IMR-90 (cell line): ENCODE data around the gene DDX27. TPM values are rescaled to one million over a fixed set of nuclear protein-coding genes. Genes with fewer than 3 reads are reported as not detected.
A peak's percentile ranks its signal among the peaks of the same experiment; 100 is the strongest.

Experiments used
- ATAC-seq: fragments of 200-7000 bp; cut with Tn5 transposase; 2 replicates; pipeline ENCODE4 v1.9.1; 2020; ENCODE audit warnings: low read depth, mild to moderate bottlenecking, moderate library complexity
- BruUV-seq: library from RNA; stranded (reverse); fragments of 400-500 nt; replicated peaks from 2 replicates; lab custom pipeline; 2021; lab: Mats Ljungman, UMichigan
- CTCF ChIA-PET: fragments of 300-600 bp; formaldehyde crosslinking; extraction: SDS; loops from one replicate; lab custom pipeline; 2021; ENCODE audit warnings: antibody characterized with exemption; lab: Yijun Ruan, JAX
- POLR2A ChIA-PET: fragments of 300-600 bp; sonication (Branson Sonifier 250); formaldehyde crosslinking; loops from one replicate; lab custom pipeline; 2022; ENCODE audit warnings: antibody characterized with exemption; ENCODE audit not compliant: unreplicated experiment; lab: Charles Lee
- DNase-seq: peaks from one replicate; pipeline ENCODE4 v3.0.0; 2013
- H2AFZ ChIP-seq: replicated peaks from 2 replicates; pipeline ENCODE3; 2013; ENCODE audit warnings: low read length, mild to moderate bottlenecking; ENCODE audit not compliant: poor library complexity
- H2AK5ac ChIP-seq: 2 replicates; pipeline ENCODE4 v1.6.1; 2013; ENCODE audit warnings: low read depth, low read length, inconsistent platforms
- H2AK9ac ChIP-seq: replicated peaks from 2 replicates; pipeline ENCODE3; 2013; ENCODE audit warnings: mild to moderate bottlenecking, low read depth, low read length, moderate library complexity; ENCODE audit not compliant: poor library complexity
- H2BK120ac ChIP-seq: 2 replicates; pipeline ENCODE4 v1.6.1; 2013; ENCODE audit warnings: low read depth, low read length, inconsistent platforms
- H2BK15ac ChIP-seq: 3 replicates; pipeline ENCODE4 v1.6.1; 2013; ENCODE audit warnings: low read depth, low read length, inconsistent platforms
- H2BK20ac ChIP-seq: 2 replicates; pipeline ENCODE4 v1.6.1; 2013; ENCODE audit warnings: low read depth, mild to moderate bottlenecking, inconsistent platforms, low read length, moderate library complexity
- H2BK5ac ChIP-seq: 2 replicates; pipeline ENCODE4 v1.6.1; 2013; ENCODE audit warnings: mild to moderate bottlenecking, low read depth, low read length, inconsistent platforms; ENCODE audit not compliant: poor library complexity, severe bottlenecking
- H3K14ac ChIP-seq: replicated peaks from 2 replicates; pipeline ENCODE4 v1.6.1; 2013; ENCODE audit warnings: low read depth, low read length, inconsistent platforms
- H3K18ac ChIP-seq: 2 replicates; pipeline ENCODE4 v1.6.1; 2013; ENCODE audit warnings: low read depth, low read length, control low read depth
- H3K23ac ChIP-seq: 2 replicates; pipeline ENCODE4 v1.6.1; 2013; ENCODE audit warnings: low read depth, low read length, inconsistent platforms
- H3K27ac ChIP-seq: 2 replicates; pipeline ENCODE4 v1.5.1; 2013; ENCODE audit warnings: mild to moderate bottlenecking, control low read depth, low read length; ENCODE audit not compliant: insufficient read depth
- H3K27me3 ChIP-seq: 2 replicates; pipeline ENCODE4 v1.6.1; 2013; ENCODE audit warnings: low read length; ENCODE audit not compliant: control insufficient read depth, insufficient read depth
- H3K36me3 ChIP-seq: 2 replicates; pipeline ENCODE4 v1.6.1; 2013; ENCODE audit warnings: low read length, mixed read lengths; ENCODE audit not compliant: control insufficient read depth, insufficient read depth
- H3K4ac ChIP-seq: 2 replicates; pipeline ENCODE4 v1.6.1; 2013; ENCODE audit warnings: low read depth, low read length, inconsistent platforms
- H3K4me1 ChIP-seq: 2 replicates; pipeline ENCODE4 v1.6.1; 2013; ENCODE audit warnings: low read length, mixed read lengths; ENCODE audit not compliant: control insufficient read depth, insufficient read depth
- H3K4me2 ChIP-seq: 2 replicates; pipeline ENCODE4 v1.6.1; 2013; ENCODE audit warnings: low read depth, mild to moderate bottlenecking, control low read depth, low read length, moderate library complexity
- H3K4me3 ChIP-seq: 2 replicates; pipeline ENCODE4 v1.5.1; 2013; ENCODE audit warnings: low read depth, mild to moderate bottlenecking, control low read depth, low read length, moderate library complexity; ENCODE audit not compliant: insufficient read depth
- H3K56ac ChIP-seq: 2 replicates; pipeline ENCODE4 v1.6.1; 2013; ENCODE audit warnings: low read length, inconsistent platforms; ENCODE audit not compliant: insufficient read depth; ENCODE audit errors: extremely low read depth
- H3K79me1 ChIP-seq, 2 experiments: 2 replicates each; pipeline ENCODE4 v1.6.1; 2013; ENCODE audit warnings: low read length in 2 of 2, inconsistent platforms in 1 of 2, low read depth in 1 of 2
- H3K9ac ChIP-seq: 2 replicates; pipeline ENCODE4 v1.6.1; 2013; ENCODE audit warnings: low read depth, low read length, control low read depth
- H3K9me1 ChIP-seq: 2 replicates; pipeline ENCODE4 v1.6.1; 2013; ENCODE audit warnings: low read length, inconsistent platforms; ENCODE audit not compliant: insufficient read depth
- H3K9me3 ChIP-seq: 2 replicates; pipeline ENCODE4 v1.6.1; 2013; ENCODE audit warnings: low read length; ENCODE audit not compliant: control insufficient read depth, insufficient read depth
- H4K20me1 ChIP-seq: 2 replicates; pipeline ENCODE4 v1.6.1; 2013; ENCODE audit warnings: low read length, inconsistent platforms; ENCODE audit not compliant: insufficient read depth
- H4K5ac ChIP-seq: 2 replicates; pipeline ENCODE4 v1.6.1; 2013; ENCODE audit warnings: mild to moderate bottlenecking, low read depth, low read length, control low read depth
- H4K8ac ChIP-seq, 2 experiments: 2 replicates each; pipeline ENCODE4 v1.6.1; 2013; ENCODE audit warnings: low read depth in 2 of 2, low read length in 2 of 2, control low read depth in 1 of 2, inconsistent platforms in 1 of 2
- H4K91ac ChIP-seq: 2 replicates; pipeline ENCODE4 v1.6.1; 2013; ENCODE audit warnings: low read depth, low read length, inconsistent platforms; ENCODE audit not compliant: insufficient read depth
- MAFK ChIP-seq: IDR thresholded peaks from 2 replicates; pipeline ENCODE4 v1.6.1; 2012; ENCODE audit warnings: low read depth, low read length, improper control_type of control experiment
- POLR2A ChIP-seq: IDR thresholded peaks from 2 replicates; pipeline ENCODE4 v1.6.1; 2012; ENCODE audit warnings: mild to moderate bottlenecking, low read depth, low read length
- WGBS, 2 experiments: methylation state at CpG; one replicate each; pipeline versions ENCODE4 v1.1.5 to v1.1.7; 2013; ENCODE audit warnings: missing lambda C conversion rate in 2 of 2; ENCODE audit not compliant: insufficient read length in 1 of 2; ENCODE audit errors: extremely low coverage in 2 of 2; 5-methylcytosine and 5-hydroxymethylcytosine counted together
- dilution Hi-C: fragments of 300-500 bp; cut with HindIII; formaldehyde crosslinking; loops from one replicate; pipeline ENCODE4 v1.14.3; 2018; ENCODE audit warnings: low sequenced_read_pairs; ENCODE audit not compliant: unreplicated experiment
- in situ Hi-C: fragments of 300-500 bp; cut with MboI; formaldehyde crosslinking; loops from 3 replicates; pipeline ENCODE4 v1.14.3; 2019; ENCODE audit warnings: low sequenced_read_pairs, inconsistent platforms, mixed read lengths
- intact Hi-C: fragments of 100-400 bp; cut with micrococcal nuclease; formaldehyde crosslinking; loops from 2 replicates; pipeline ENCODE4 v1.10.0; 2022
- polyA plus RNA-seq, 3 experiments: library from polyadenylated mRNA; depleted of rRNA; stranded (reverse); fragments of >200 nt; gene quantifications; 2 replicates each; pipeline ENCODE4 v1.2.3, GENCODE V29; 2012; ENCODE audit warnings: low replicate concordance in 1 of 3
- total RNA-seq: library from RNA; depleted of rRNA; stranded (reverse); fragments of >200 nt; gene quantifications from 2 replicates; pipeline ENCODE4 v1.2.3, GENCODE V29; 2012

The DDX27 gene
- total and polyA plus RNA-seq, 2 of the 4 experiments (the other 2 are of a cell fraction) = 33.2 to 36.7 TPM

DNA sequence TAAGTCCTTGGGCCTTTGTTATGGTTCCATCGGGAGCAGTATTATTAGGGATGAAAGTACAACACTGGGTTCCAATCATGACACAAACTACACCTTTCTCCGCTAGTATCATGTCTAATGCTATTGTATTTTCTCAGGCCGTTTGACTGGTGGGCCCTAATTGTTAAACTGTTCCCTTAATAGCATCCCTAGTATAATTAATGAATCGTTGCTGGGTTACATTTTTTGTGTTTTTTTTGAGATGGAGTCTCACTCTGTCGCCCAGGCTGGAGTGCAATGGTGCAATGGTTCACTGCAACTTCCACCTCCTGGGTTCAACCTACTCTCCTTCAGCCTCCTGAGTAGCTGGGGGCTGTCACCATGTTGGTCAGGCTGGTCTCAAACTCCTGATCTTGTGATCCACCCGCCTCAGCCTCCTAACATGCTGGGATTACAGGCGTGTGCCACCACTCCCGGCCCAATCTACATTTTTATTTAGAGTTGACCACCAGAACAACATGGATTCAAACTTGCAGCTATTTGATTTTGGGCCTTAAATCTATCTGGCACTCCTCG lies 62.8 kb downstream of the DDX27 start:
- Histone ChIP-seq H3K23ac (no peak overlapping the region), H4K91ac (no peak overlapping the region), H3K27ac (no peak overlapping the region), H3K9me1 (peaks cover 4% of the 10 kb centered on the region; the same call in 1 of the 2 replicates), H2BK15ac (no peak overlapping the region), H3K79me1 (peaks cover 39 to 77% of the 10 kb centered on the region in 2 experiments), H3K4me1 (peaks cover 5% of the 10 kb centered on the region), H2AK5ac (no peak overlapping the region), H2AK9ac (no peak overlapping the region), H3K4me3 (no peak overlapping the region), H4K8ac (no peak overlapping the region), H2BK20ac (no peak overlapping the region), H4K5ac (no peak overlapping the region), H3K9ac (no peak overlapping the region), H2BK120ac (no peak overlapping the region), H3K4me2 (0 out of 2 replicates have a peak overlapping the region, but pooled peaks have one; percentile 6), H3K18ac (no peak overlapping the region), H3K56ac (no peak overlapping the region), H4K20me1 (peaks cover 87% of the 10 kb centered on the region), H3K4ac (no peak overlapping the region), H2AFZ (no peak overlapping the region), H3K14ac (no peak overlapping the region), H3K9me3 (peaks cover 25% of the 10 kb centered on the region), H3K27me3 (no peaks in the 10 kb centered on the region), H2BK5ac (no peak overlapping the region), H3K36me3 (peaks cover 78% of the 10 kb centered on the region)
- intact Hi-C loops = no loop called here
- ChIA-PET POLR2A (no interaction called here), CTCF (no interaction called here)
- no TSS peak for BruUV-seq
- no peak for ATAC-seq
- DNase-seq = no peak
- dilution Hi-C loops = no loop called here
- in situ Hi-C loops = no loop called here
- TF ChIP-seq MAFK = no peak
- peak; percentile 31; the same call in 1 of the 2 replicates for TF ChIP-seq POLR2A
- WGBS, 2 experiments = 77% methylated on average over 3 of the region's 9 CpGs; no CpG with 5 or more reads in 1 of the 2 experiments
